ENCODE results near the gene FAM107B.

FAM107B gene

DNA sequence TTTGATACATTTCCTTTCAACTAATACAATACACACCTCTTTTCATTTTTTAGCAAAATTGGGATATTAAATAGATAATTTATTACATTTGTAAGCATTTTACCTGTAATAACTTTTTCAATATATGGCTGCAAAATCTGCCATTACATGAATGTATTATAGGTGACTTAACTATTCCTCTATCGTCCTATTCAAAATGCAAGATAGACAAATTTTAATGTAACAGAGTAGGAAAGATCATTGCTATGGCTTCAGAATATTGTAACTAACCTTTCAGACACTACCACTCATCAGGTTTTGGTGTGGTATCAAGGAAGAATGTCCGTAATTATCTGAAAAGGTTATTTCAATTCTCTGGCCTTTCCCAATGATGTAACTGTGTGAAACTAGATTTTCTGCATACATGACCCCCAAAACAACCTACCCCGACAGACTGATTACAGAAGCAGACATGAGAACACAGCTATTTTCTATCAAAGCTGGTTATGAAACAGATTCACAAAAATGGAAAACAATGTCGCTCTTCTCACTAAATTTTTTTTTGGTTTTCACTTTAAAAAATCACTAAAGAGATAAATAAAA lies 211.2 kb downstream of the FAM107B start:
- in situ Hi-C loops (cut with MboI; ENCODE audit: low sequenced_read_pairs): no loop called here

DNA sequence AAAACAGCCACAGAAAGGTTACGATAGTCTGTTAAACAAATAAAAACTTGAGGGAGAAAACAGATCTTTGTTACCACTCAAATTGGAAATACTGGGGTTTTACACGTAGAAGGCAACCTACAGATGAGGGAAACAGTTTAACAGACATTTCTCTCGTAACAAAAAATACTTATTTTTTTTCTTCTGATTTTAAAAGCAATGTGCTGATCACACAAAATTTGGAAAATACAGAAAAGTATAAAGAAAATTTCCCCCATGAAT lies 211.7 kb downstream of the FAM107B start:
- in situ Hi-C loops (cut with MboI; ENCODE audit: low sequenced_read_pairs): no loop called here

DNA sequence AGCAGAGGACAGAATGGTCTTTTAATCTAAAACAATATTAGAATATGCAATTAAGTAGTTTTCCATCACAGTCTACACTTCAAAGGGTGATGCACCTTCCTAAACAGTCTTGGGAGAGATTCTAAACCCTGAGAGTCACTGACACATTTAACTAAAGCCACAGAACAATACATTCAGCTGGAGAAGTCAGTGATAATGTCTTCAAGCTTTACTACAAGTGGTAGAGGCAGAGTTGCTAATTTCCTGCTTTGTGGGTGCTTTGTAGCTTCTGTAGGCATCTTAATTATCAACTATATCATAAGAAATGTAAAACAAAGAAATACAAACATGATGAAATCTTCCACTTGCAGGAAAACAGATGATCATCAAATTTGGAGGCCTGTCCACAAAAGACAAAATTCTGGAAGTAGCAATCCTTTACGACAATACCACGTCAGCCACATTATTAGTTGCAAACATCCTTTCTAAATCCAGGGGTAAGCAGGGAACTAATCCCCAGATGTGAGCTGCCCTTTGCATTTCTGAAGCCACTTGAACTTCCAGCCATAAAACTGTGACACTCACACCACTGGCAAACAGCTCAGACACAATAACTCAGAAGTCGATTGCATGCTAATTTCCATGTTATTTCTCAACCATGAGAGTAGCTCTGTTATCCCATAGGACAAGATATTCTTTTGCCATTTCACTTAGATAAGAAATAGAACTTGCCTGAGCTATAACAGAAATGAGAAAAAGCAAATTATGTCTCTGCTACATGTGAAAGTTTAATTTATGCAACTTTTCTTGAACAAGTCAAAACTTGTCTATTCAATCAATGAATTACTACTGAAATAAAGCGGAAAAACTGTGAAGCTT lies 212.2 kb downstream of the FAM107B start:
- in situ Hi-C loops (cut with MboI; ENCODE audit: low sequenced_read_pairs): no loop called here

DNA sequence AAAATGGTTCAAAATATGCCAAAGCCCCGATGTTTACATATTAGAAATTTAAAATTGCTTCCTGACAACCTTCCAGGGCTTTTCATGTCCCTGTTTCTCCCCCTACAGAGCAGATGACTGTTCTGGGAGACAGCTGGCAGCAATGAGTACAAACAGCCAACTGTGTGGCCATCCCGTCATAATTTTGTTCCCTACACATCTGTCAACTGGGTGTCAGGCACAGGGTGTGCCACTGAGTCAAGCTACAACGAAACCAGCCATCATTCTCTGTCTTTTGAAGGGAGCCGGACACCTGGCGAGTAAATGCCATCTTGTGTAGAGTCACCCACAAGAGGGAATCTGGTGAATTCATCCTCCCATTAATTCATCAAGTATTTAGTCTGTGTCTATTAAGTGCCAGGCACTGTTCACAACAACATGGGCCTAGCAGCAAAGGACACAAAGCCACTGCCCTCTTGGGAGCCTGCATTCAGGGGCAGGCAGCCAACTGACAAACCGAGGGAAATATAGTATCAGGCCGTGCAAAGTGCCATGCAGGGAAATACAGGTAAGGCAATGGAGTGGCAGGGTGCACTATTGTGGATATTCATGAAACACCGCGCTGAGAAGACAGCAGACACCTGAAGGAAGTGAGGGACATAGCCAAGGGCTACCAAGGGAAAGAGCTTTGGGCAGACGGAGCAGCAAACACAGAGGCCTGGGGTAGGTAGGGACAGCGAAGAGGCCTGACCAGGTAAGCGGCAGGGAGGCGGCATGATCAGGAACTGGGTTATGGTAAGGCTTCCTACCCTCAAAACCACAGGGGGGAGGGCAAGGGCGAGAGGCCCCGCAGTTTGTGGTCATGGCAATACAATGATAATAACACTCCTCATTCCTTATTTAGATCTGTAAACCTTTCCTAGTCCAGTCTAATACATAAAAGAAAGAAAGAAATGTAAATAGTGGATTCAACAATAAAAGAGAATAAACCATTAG lies 213.6 kb downstream of the FAM107B start:
- in situ Hi-C loops (cut with MboI; ENCODE audit: low sequenced_read_pairs): no loop called here

DNA sequence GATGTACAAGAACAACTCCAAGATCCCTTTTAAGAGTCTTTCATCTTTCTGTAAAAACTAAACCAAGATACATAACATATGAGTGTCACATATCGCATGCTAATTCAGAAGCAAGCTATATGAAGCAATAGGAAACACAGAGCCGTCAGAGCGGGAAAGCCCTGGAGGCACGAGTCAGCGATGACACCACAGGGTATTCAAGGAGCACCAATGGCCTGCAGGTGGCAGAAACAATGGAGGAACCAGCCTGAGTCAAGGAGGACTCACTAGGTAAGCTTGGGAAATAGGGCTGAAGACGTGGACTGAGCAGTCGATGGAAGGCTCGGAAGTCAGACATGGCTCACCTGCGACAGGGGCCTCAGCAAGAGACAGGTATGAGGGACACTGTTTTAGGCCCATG lies 214.4 kb downstream of the FAM107B start:
- in situ Hi-C loops (cut with MboI; ENCODE audit: low sequenced_read_pairs): no loop called here

DNA sequence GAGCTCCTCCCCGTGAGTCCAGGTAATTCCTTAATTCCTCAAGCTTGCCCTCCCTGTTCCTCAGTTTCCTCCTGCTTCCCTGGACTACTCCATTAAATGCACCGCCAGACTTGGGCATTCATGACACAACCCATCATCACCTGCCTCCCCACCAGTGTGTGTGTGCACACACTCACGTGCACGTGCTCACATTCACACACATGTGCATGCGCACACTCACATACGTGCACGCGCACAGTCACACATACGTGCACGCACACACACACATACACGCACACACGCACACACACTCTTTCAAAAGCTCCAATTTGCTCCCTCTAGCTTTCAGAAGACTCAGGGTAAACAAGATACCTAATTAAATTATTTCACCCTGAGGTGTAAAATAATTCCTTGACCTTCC lies 216.7 kb downstream of the FAM107B start:
- in situ Hi-C loops (cut with MboI; ENCODE audit: low sequenced_read_pairs): no loop called here

DNA sequence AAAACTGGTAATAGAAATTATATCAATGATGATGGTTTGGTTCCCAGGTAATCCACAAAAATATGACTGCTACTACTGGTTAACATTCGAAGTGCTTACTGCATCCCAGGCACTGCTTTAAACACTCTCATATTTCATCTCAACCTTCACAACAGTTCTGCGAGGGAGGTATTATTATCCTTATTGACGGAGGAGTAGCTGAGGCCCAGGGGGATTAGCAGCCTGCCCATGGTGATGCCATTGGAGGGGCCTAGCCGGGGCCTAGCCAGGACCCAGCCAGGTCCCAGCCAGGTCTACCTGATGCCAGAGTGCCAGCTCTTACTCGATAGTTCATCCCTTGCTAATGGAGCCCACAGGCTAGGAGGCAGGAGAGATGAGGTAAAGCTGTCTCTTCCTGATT lies 217.1 kb downstream of the FAM107B start:
- in situ Hi-C loops (cut with MboI; ENCODE audit: low sequenced_read_pairs): no loop called here

DNA sequence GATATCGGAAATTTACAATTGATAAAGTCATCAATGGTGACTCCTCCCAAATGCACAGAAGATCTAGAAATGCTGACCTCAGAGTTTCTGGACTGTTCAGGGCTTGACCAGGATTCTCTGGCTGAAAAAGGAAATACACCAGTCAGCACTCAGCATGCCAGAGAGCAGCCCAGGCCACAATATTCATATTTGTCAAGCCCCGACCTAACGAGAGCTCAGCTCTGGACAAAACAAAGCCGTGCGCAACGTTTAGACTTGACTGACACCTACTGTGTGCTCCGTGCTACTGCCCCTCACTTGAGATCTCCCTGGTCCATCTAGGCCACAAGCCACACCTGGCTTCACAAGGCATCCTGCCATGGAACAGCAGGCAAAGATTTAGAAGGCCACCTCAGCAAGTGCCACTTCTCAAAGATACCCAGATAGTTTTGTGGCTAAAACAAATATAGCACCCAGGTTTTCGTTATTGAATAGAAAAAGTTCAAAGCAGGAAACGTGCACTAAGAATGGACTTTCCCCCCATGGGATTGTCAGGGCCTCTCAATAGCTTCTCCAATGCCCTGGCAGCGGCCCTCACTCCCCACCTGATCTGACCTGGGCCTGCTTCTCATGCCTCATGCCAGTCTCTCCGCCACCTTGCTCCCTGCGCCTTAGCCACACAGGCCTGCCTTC lies 218.3 kb downstream of the FAM107B start:
- in situ Hi-C loops (cut with MboI; ENCODE audit: low sequenced_read_pairs): no loop called here

DNA sequence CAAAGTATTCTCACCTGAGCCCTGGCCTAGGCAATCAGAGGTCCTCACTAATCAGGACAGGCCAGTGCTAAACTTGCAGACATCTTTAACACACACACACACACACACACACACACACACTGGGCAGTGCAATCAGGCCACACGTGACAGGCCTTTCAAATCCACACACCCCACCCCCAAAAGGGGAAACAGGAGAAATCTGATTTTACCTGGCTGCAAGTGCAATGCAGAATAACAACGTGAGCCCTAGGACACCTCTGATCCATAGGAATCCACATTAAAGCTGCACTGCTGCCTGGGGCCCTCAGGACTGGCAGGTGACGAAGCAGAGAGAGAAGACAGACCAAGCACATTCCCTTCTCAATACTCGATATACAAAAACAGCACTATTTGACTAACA lies 218.9 kb downstream of the FAM107B start:
- in situ Hi-C loops (cut with MboI; ENCODE audit: low sequenced_read_pairs): no loop called here

DNA sequence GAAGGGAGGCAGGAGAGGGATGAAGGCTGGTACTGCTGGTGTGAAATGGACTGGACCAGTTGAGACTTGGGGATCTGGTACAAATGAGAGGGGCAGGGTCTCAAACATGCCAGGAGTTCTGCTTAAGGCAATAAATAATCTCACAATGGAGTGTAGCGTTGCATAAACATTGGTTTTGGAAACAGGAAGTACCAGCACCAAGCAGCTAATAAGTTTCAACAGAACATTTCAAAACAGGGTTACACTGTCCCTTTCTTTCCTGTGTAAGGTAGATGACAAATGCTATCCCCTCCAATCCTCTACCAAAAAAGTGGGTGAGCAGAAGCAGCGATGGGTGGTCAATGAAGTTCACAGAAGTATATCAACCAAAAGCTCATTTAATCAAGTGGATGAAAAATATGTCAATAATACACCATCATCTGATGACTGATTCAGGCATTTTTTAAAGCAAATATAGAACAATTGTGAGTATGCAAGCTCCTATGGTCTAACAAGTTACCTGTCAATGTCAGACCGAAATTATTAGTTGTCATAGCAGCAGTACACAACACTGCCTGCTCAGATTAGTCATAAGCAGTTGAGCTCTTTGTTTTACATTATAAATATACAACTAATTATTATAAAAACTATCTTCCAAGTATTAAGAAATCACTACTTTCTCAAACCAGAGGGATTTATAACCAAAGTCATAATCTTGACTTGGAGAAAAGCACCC lies 220.0 kb downstream of the FAM107B start:
- in situ Hi-C loops (cut with MboI; ENCODE audit: low sequenced_read_pairs): no loop called here

DNA sequence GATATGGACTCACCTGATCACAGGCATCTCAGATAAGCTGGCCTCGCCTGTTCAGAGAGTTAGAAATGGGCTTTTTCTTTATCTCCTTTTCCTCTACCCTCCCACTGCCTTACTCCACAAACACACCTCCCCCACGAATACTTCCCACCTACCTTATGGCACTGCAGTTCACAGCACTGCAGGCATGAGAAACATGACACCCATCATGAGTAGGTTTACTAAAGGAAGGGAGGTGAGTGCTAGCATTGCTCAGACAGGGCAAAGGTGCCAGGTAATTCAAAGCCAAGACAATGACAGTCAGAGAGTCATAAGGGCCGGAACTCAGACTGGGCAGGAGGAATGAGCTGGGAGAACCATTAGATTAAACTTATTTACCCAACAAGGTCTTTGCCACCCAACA lies 220.6 kb downstream of the FAM107B start:
- in situ Hi-C loops (cut with MboI; ENCODE audit: low sequenced_read_pairs): no loop called here

DNA sequence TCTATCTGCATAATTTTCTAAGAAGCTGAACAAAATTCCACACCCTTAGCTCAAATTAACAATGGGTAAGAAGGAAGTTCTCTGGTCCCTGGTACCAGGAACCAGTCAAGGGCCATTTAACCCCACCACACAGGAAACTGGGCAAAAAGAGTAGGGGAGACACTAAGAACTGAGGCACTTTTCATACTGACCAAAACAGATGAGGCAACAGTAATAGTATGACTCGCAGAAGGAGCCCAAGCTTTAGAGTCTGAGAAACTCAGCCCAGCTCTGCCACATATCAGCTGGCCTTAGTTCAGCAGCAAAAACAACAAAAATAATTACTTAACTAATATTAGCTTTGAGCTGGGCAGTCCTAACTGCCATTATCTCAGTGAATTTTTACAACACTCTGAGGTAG lies 221.2 kb downstream of the FAM107B start:
- in situ Hi-C loops (cut with MboI; ENCODE audit: low sequenced_read_pairs): no loop called here

DNA sequence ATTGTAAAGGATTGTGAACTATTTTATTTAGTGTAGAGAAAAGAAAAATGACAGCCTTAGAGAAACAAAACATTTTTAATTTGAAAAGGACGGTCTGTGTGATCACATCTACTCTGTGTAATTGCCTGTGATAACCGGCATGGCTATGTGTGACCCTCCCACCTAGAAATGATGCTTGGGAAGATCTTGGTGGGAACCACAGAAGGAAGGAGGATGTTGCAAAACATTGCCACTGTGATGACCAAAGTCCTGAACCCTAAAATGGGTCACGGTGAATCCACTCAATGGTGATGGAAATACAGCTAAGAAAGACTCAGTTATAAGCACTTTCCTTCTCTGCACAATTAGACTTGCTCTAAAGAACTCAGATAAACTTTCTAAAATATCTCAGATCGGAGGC lies 222.7 kb downstream of the FAM107B start:
- in situ Hi-C loops (cut with MboI; ENCODE audit: low sequenced_read_pairs): no loop called here

DNA sequence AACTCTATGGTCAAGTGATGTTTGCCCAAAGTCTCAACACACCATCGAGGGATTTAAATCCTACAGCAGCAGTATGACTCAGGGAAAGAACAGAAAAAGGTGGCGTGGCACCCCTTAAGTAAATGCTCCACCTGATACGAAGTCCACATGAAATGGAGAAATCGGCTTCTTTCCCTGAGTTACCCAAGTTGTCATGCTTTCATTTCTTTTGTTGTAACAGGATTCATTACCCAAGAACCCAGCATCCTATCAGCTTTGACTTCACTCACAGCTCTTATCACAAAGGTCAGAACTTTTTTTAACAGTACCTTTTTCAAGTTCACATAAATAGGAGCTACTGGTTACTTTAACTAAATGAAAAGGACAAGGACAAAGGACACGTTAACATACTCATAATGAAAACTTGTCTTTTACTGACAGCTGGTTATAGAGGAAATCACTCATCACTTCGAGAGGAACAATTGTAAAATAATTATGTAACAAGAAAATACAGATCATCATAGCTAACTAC lies 224.2 kb downstream of the FAM107B start:
- in situ Hi-C loops (cut with MboI; ENCODE audit: low sequenced_read_pairs): no loop called here

DNA sequence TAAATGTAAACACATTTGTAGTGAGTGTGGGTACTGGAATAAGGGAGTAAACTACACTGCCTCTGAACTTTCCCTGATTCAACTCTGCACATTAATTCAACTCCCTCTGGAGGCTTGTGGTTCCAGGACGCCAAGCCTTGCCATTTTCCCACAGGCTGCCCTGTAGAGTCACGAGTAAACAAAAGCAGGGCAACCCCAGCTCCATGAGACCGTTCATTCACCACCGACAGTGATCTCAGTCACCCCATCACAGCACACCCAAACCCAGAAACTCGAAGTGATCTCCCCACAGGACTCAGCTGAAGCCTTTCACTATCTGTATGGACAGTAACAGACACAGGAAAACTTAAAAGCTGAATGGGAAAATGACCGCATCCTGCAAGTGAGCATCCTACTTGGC lies 225.2 kb downstream of the FAM107B start:
- in situ Hi-C loops (cut with MboI; ENCODE audit: low sequenced_read_pairs): no loop called here

DNA sequence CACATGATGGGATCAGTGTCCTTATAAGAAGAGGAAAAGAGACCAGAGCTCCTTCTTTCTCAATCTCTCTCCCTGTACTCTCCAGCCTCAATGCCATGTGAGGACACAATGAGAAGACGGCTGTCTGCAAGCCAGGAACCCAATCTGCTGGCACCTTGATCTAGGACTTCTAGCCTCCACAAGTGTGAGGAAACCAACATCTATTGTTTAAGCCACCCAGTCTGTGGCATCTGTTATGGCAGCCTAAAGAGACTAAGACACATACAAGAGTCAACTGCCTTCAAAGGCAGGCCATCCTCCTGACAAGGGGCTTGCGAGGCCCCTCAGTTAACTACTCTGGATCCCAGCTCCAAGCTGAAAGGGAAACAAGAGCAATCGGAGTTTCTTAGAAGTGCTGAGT lies 225.7 kb downstream of the FAM107B start:
- in situ Hi-C loops (cut with MboI; ENCODE audit: low sequenced_read_pairs): no loop called here

DNA sequence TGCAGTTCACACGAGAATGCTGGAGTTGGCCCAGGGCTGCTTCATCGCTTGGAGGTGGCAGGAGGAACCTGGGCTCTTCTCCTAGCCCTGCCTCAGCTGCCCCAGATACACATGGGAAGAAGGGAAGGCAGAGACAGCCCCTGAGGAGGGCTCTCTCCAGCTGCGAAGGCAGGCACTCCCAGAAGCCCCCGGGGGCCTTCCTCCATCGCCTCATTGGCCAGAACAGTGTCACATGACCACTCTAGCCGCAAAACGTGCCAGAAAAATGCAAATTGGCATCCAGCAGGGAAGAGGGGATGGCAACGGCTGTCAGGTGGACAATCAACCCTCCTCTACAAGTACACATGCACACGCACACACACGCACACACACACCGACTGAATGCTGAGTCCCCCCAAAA lies 226.2 kb downstream of the FAM107B start:
- in situ Hi-C loops (cut with MboI; ENCODE audit: low sequenced_read_pairs): no loop called here

DNA sequence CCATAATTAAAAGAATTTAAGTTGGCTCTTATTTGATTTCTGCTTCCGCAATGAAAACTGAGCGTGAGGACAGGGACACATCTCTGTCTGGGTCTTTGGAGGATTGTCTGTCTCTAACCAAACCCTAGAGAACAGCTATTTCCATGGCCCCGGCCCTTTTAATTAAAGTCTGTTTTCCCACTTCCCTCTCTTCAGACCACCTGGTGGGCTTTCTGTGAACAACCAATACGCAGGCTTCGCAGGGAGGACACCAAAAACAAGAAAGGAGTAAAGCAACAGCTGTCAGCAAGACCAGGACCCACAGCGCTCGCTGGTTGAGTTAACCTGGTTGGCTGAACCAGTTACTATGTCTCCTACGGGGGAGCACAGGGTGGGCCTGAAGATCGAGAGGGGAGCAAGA lies 226.9 kb downstream of the FAM107B start:
- in situ Hi-C loops (cut with MboI; ENCODE audit: low sequenced_read_pairs): no loop called here

DNA sequence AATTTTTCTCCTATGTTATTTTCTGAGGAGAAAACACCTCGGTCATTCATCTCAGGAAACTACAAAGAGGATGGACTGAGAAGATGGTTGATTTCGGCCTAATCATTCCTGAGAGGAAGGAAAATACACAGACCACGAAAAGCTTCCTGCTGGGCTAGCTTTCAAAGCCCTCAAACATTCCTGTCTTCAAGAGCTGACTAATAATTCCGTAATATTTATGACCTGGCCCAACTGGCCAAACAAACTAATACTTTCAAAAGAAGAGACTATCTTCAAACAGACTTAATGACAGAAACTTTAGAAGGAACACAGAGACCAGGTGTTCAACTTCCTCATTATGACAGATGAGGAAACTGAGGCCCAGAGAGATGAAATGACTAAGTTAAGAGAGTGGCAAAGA lies 228.9 kb downstream of the FAM107B start:
- in situ Hi-C loops (cut with MboI; ENCODE audit: low sequenced_read_pairs): no loop called here

DNA sequence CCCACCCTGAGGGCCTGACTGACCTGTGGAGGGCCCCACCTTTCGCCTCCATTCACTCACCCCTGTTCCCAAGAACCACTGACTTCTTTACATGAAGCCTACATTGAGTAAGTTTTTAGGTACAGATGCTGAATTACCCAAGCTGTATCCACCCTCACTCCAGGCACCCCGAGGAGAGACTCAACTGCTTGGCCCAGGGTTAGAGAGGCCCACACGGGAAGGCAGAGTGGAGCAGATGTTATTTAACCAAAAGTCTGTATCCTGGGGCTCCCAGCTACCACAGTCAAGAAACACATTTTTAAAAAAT lies 230.8 kb downstream of the FAM107B start:
- in situ Hi-C loops (cut with MboI; ENCODE audit: low sequenced_read_pairs): no loop called here
